Measurements from ENCODE around the gene FNBP1L.

Gene FNBP1L

GRCh38 chr1:93495911-93496310 is 48.0 kb downstream of the FNBP1L start:
- DNase-seq: no peak

DNA sequence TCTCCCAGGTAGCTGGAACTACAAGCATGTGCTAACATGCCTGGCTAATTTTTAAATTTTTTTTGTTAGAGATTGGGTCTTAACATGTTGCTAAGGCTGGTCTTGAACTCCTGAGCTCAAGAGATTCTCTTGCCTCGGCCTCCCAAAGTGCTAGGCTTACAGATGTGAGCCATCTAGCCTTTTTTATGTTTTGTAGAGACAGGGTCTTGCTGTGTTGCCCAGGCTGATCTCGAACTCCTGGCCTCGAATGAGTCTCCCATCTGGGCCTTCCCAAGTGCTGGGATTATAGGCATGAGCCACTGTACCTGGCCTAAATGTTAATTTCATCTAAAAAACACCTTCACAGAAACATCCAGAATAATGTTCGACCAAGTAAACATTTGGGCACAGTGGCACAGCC is 48.6 kb downstream of the FNBP1L start:
- DNase-seq: no peak

DNA sequence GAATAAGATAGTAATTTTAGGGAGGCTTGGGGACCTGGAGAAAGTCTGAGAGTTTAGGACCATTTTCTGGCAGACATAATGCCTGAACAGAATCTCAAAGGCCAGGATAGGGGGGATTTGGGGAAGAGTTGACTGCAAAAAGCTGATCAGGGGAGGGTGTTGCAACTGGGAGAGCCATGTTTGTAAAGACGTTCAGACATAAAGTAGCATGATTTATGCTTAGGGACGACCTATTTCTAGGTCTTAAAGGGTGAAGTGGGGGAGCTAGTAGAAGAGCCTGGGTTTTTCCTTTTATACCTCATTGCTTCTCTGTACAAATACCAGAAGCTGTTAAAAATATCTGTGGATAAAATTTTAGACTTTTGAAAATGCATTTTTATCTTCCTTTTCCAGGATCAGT is 51.2 kb downstream of the FNBP1L start:
- no peak for DNase-seq

DNA sequence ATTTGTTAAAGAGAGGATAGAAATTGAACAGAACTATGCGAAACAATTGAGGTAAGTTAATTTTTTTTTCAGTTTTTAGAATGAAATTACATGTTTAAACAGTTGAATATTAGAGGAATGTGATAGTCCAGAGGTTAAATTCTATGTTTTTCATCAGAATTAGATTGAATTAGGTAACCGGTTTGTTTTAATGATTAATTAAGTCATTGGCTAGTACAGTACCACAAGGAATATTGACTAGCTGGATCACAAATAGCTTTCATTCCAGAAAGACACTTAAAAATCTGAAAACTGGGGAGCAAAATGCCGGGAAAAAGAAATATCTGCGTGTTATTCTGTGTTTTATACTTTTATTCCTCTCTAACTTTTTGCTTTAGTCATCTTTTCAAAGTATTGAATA is 51.6 kb downstream of the FNBP1L start:
- no peak for DNase-seq

DNA sequence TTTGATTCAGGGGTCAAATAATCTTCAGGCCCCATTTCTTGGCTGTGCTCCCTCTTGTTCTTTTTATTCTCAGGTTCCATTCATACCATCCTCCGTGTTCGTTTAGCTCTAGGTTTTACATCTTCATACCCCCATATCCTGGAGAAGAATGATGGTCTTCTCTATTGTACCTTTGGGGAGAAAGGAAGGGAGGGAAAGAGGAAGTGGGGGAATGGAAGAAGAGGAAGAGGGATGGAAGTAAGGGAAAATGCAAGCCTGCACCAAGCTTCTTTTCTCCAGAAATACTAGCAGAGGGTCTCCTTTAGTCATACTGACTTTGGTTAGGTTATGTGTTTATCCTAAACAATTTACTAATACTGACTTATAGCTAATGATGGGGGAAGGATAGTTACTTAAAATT is 52.4 kb downstream of the FNBP1L start:
- no peak for DNase-seq

DNA sequence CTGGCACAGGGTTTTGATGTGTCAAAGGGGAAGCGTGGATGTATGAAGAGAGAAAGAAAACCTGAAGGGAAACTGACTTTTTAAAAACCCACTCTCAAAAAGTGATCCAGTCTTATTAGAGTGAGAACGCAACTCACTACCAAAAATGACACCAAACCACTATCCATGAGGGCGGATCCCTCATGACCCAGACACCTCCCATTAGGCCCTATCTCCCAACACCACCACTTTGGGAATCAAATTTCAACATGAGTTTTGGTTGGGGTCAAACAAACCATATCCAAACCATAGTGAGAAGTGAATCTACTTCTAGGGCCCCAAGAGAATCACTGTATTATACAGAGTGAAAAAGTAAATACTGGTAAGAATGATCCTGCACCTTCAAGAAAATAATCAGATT is 53.5 kb downstream of the FNBP1L start:
- DNase-seq: no peak

DNA sequence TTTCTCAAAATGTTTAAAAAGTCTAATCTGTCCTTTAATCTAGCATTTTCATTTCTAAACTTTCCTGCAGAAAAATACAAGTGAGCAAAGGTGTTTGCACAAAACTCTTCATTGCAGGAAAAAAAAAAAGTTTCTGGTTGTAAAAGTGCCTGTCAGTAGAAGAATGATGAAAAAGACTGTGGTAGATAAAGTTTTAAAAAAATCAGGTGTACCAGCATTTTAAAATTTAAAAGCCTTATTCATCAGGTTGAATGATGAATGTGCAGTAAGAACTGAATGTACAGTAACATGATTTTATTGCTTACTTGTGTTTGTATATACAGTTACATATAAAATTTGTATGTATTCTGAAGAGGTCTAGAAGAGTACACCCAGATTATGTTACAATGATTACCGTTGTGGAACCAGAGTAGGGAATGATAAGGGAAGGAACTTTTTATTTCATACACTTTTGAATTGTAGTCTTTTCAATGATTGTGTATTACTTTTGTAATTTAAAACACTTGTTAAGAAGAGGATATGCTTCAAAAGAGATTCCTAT is 54.0 kb downstream of the FNBP1L start:
- no peak for DNase-seq

DNA sequence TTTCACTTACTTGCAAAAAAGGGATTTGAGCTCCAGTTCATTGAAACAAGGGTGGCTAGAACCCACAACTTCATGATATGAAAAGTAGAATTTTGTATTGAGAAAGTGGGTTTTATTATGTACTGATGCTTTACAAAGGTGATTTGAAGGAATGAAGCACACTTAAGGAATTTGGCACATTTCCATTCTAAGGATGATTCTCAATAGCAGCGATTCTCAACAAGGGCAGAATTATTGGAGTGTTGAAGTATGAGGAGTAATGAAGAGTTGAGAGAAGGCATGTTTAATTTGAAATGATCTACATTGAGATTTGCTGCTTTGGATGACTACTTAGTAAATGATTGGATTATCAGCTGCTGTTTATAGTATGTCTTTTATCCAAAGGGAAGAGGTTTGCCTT is 54.7 kb downstream of the FNBP1L start:
- DNase-seq: no peak

- DNase-seq: no peak
These were observed 55.2 kb downstream of the FNBP1L start for GRCh38 chr1:93503163-93503562.

DNA sequence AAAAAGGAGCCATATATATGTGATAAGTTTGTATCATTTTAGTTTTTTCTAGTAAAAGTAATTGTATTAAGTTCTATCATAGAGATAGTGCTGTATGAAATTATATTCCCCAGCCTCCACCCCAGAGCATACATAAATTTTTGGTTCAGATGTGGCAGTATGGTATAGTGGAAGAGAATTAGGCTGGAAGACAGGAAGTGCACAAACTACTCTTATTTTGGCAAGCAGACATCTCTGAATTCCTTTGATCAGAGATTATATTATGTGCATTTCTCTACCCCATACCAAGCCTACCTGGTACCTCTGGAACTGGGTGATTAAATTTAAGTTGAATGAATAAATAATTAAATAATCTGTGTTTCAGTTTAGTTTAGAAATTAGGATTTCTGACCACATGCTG is 55.9 kb downstream of the FNBP1L start:
- DNase-seq: no peak

- no peak for DNase-seq
These were observed 56.5 kb downstream of the FNBP1L start for GRCh38 chr1:93504247-93505033.

DNA sequence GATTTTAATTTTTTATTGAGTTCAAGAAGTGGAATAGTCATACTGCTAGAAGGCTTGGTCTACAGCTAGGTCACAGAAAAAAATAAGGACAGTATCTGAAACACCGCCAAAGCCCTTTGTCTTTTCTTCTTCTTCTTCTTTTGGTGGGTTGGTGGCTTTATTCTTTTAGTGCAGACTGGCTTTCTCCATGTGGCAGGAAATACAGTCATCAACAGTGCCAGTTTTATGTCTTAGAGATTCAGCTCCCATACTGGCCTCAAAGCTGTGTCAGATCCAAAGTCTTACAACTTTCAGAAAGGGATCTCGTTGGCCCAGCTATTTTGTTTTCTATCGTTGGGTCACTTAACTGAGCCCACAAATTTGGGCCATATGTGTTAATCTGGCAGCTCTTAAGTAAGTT is 58.2 kb downstream of the FNBP1L start:
- no peak for DNase-seq

DNA sequence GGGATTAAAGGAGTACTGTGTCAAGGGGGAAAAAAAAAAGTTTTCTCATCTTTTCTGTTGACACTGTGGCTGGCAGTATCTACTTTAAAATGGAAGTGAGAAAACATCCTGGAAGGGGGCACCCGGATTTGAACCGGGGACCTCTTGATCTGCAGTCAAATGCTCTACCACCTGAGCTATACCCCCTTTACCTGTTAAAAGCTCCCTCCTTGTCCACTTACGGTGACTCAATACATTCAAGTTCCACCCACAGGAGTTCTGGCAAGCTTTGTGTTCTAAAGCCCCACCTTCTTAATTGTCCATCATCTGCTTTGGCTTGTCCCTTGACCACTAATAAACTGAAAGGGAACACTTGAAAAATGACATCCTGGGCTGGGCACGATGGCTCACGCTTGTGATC is 68.2 kb downstream of the FNBP1L start:
- no peak for DNase-seq

DNA sequence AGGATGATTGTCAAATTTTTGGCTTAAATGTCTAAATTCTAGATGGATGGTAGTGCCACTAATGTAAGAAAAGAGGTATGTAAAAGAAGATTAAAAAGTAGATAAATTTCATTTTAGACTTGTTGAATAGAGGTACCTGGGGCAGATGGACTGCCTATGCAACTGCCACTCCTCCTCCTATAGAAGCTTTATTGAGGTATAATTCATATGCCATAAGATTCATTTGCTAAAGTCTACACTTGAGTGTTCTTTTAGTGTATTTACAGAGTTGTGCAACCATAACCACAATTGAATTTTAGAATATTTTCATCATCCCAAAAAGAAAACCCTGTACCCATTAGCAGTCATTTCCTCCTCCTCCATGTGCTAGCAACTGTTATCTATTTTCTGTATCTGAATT is 70.6 kb downstream of the FNBP1L start:
- DNase-seq: no peak

DNA sequence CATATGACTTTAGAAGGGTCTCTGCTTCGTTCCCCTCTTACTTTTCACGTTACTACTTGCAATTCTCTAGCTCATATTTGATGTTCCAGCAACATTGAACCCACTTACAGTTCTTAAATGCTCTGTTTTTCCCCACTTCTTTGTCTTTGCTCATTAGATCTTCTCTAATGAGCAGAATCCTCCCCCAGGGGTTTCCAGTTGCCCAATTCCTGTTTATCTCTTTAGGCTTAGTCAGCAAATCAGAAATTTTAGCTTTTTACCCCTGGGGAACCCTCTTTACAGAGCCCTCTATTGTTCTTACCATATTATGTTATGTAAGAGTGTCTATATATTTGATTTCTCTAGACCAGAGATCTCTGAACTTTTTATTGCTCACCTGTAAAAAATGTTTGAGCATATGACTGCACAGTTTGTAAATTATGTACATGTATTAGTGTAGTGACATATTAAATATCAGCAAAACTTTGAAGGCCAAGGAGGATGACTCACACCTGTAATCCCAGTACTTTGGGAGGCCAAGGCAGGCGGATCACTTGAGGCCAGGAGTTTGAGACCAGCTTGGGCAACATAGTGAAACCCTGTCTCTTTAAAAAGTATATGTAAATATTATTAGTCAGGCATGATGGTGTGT is 71.4 kb downstream of the FNBP1L start:
- no peak for DNase-seq

GRCh38 chr1:93521618-93522017 is 73.7 kb downstream of the FNBP1L start:
- DNase-seq: no peak

GRCh38 chr1:93522721-93523120 is 74.8 kb downstream of the FNBP1L start:
- DNase-seq: no peak

DNA sequence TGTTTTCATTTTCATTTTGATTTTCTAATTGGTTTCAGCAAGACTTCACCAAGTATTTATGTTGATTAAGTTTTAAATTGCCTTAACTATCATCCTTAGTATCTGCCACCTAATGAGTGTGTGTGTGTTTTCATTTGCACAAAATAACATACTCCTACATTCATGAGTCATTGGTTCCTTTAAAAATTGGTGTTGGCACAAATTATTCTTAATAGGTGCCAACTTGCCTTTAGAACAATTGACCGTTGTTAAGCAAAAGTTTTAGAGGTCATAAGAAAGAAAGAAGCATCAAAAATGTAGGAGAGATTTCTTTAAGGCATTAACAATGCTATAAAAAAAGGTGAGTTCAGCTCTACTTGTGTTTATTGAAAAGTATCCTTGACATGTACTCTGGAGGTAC is 77.5 kb downstream of the FNBP1L start:
- DNase-seq: no peak

DNA sequence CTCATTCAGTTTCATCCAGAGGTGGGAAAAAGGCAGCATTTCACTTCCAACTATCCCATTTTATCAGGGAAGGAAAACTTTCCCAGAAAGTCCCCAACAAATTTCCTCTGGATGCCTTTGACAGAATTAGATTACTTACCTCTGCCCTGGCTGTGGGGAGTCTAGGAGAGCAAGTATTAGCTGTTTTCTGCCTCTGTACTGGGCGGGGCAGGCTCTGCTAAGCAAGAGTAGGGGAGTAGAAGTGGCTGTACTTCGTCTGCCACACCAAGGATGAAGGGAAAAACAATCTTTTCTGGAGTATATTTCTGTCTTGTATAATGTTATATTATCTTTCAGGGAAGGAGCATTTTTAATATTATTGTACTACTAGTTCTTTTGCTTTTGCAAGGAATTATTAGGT is 78.5 kb downstream of the FNBP1L start:
- no peak for DNase-seq

GRCh38 chr1:93528412-93528811 is 80.5 kb downstream of the FNBP1L start:
- no peak for DNase-seq

- DNase-seq: no peak
These were observed 83.3 kb downstream of the FNBP1L start for GRCh38 chr1:93531193-93531592.

DNA sequence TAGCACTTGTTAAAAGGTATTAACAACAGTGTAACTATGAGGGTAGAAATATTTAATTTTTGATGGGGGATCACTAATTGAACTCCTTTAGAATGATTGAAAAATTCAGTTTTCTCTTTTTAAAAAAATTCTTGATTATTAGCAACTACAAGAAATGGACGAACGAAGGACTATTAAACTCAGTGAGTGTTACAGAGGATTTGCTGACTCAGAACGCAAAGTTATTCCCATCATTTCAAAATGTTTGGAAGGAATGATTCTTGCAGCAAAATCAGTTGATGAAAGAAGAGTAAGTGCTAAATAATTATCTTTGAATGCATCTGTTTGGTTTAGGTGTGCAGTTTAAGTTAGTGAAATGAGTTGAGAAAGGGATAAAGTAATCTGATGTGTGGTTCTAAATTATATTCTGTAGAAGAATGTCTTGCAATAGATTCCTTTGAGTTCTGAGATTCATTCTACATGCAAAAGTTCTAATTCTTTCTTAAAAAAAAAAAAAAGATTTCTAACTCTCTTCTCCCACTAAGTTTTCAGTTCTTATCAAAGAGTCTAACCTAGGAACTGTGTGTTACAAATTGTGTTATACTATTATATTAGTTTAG is 85.0 kb downstream of the FNBP1L start:
- DNase-seq: no peak

- DNase-seq: no peak
These were observed 85.8 kb downstream of the FNBP1L start for GRCh38 chr1:93533677-93534076.

DNA sequence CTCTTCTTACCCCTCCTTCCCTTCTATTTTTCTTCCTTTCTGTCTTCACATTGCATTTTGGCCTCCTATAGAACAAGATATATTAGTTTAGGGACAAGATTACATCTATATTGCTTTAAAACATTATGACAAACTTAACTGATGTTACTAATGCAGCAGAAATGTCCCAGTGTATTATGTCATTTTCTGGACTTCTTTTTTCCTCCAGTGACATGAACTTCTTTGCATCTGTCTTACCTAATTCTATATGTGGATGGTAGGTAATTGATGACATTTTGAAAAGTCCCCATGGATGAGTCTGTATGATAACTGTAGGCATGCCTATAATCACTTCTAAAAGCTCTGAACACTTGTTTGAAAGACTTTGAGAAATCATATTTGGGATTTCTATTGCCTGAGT is 89.5 kb downstream of the FNBP1L start:
- DNase-seq: no peak

Data from stimulated activated CD4-positive, alpha-beta T cell treated with anti-CD3 and anti-CD28 coated beads, Interleukin-4, amount 100 ng/mL, for 4 hours (primary cell).